ENCODE data around the gene LDB3. TPM values are rescaled to one million over a fixed set of nuclear protein-coding genes. Genes with fewer than 3 reads are reported as not detected.

The LDB3 gene
- total and polyA plus RNA-seq, 8 donors = 0.14 to 2.1 (median 0.44) TPM

GRCh38 chr10:86657396-86658011 is 10.8 kb upstream of the LDB3 start:
- no peak overlapping the region for H3K27ac ChIP-seq
- WGBS, 2 donors = 82 to 86% methylated on average over 19 of the region's 19 CpGs
- TF ChIP-seq, protein P1, sequence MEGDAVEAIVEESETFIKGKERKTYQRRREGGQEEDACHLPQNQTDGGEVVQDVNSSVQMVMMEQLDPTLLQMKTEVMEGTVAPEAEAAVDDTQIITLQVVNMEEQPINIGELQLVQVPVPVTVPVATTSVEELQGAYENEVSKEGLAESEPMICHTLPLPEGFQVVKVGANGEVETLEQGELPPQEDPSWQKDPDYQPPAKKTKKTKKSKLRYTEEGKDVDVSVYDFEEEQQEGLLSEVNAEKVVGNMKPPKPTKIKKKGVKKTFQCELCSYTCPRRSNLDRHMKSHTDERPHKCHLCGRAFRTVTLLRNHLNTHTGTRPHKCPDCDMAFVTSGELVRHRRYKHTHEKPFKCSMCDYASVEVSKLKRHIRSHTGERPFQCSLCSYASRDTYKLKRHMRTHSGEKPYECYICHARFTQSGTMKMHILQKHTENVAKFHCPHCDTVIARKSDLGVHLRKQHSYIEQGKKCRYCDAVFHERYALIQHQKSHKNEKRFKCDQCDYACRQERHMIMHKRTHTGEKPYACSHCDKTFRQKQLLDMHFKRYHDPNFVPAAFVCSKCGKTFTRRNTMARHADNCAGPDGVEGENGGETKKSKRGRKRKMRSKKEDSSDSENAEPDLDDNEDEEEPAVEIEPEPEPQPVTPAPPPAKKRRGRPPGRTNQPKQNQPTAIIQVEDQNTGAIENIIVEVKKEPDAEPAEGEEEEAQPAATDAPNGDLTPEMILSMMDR (IDR thresholded peaks at IDR 0.05) = no peak
- DNase-seq (peak in 2 of 6 donors; percentile 33 to 41), FAIRE-seq (no peak), ATAC-seq (no peak)
- no peaks in the 10 kb centered on the region for H3K27me3 ChIP-seq
- H3K9me3 ChIP-seq = no peaks in the 10 kb centered on the region
- H3K4me1 ChIP-seq = no peaks in the 10 kb centered on the region
- intact Hi-C loops (cut with DNase I) = no loop called here
- no peaks in the 10 kb centered on the region for H3K36me3 ChIP-seq
- no peak overlapping the region for H3K4me3 ChIP-seq

GRCh38 chr10:86658261-86658741 is 10.0 kb upstream of the LDB3 start:
- intact Hi-C loops (cut with DNase I) = no loop called here
- ATAC-seq = no peak
- Histone ChIP-seq H3K9me3 (no peaks in the 10 kb centered on the region), H3K4me3 (no peak overlapping the region), H3K27me3 (no peaks in the 10 kb centered on the region), H3K36me3 (no peaks in the 10 kb centered on the region), H3K4me1 (no peaks in the 10 kb centered on the region), H3K27ac (no peak overlapping the region)
- 89 to 93% methylated on average over 12 of the region's 12 CpGs for WGBS, 2 donors
- TF ChIP-seq, protein P1 (IDR thresholded peaks at IDR 0.05) = no peak
- peak in 2 of 6 donors; percentile 37 to 53 for DNase-seq
- no peak for FAIRE-seq

DNA sequence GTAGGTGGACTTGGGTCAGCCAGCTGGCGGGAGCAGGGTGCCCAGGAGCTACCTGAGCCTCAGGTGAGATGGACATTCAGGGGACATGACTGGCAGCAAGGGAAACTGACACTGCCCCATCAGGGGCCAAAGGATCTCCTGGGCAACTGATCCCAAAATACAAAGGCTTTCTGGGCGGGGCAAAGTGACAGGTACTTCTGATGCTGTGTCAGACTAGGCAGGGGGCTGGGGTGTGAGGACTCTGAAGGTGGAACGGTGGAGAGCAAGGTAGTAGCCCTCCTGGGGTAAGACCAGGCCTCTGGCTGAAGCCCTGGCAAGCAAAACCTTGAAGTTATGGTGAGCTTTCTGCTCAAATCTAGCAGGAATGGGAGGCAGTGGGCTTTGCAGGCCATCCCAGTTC is 9.6 kb upstream of the LDB3 start:
- intact Hi-C loops (cut with DNase I) = no loop called here
- ATAC-seq = no peak
- no peaks in the 10 kb centered on the region for H3K9me3 ChIP-seq
- TF ChIP-seq, protein P1 (IDR thresholded peaks at IDR 0.05) = no peak
- 59 to 77% methylated on average over 3 of the region's 3 CpGs for WGBS, 2 donors
- no peaks in the 10 kb centered on the region for H3K4me1 ChIP-seq
- peak in 1 of 6 donors; percentile 21 for DNase-seq
- FAIRE-seq = no peak
- no peaks in the 10 kb centered on the region for H3K27me3 ChIP-seq
- H3K4me3 ChIP-seq = no peak overlapping the region
- no peak overlapping the region for H3K27ac ChIP-seq
- H3K36me3 ChIP-seq = no peaks in the 10 kb centered on the region

- ATAC-seq (no peak), DNase-seq (peak in 2 of 6 donors; percentile 45 to 46), FAIRE-seq (no peak)
- 74 to 81% methylated on average over 19 of the region's 19 CpGs for WGBS, 2 donors
- Histone ChIP-seq H3K9me3 (no peaks in the 10 kb centered on the region), H3K36me3 (no peaks in the 10 kb centered on the region), H3K27ac (no peak overlapping the region), H3K27me3 (no peaks in the 10 kb centered on the region), H3K4me3 (no peak overlapping the region), H3K4me1 (no peaks in the 10 kb centered on the region)
- intact Hi-C loops (cut with DNase I) = no loop called here
- TF ChIP-seq, protein P1 (IDR thresholded peaks at IDR 0.05) = no peak
Observed at GRCh38 chr10:86659161-86659691, 9.1 kb upstream of the LDB3 start.

Data from pancreas (tissue), 10 donors.